Right lobe of liver (tissue), 6 donors: ENCODE results near the gene SRRM5. TPM values are rescaled to one million over a fixed set of nuclear protein-coding genes. Genes with fewer than 3 reads are reported as not detected.
A peak's percentile ranks its signal among the peaks of the same experiment; 100 is the strongest.

Source experiments
- ATAC-seq, 4 donors: fragments of 200-7000 bp; cut with Tn5 transposase; one replicate each; pipeline ENCODE4 v1.9.1; 2020; ENCODE audit warnings: mild to moderate bottlenecking in 4 of 4, moderate library complexity in 4 of 4
- DNase-seq, 3 donors: peaks; one replicate each; pipeline ENCODE4 v3.0.0-alpha.2; 2020
- H3K27ac ChIP-seq, 3 donors: fragments of 200-600 bp; one replicate each; pipeline ENCODE4 v1.8.0; 2022
- H3K27me3 ChIP-seq, 2 donors: fragments of 200-600 bp; one replicate each; pipeline ENCODE4 v1.8.0; 2022
- H3K36me3 ChIP-seq, 4 donors: fragments of 200-600 bp; sonication (generic) in 1 of 4; one replicate each; pipeline versions ENCODE4 v1.5.1 to v1.8.0; 2017 to 2022; ENCODE audit warnings: control low read depth in 1 of 4
- H3K4me1 ChIP-seq, 4 donors: fragments of 200-600 bp; sonication (generic) in 1 of 4; one replicate each; pipeline versions ENCODE4 v1.5.1 to v1.8.0; 2017 to 2022; ENCODE audit warnings: control low read depth in 1 of 4
- H3K4me3 ChIP-seq, 3 donors: fragments of 200-600 bp; one replicate each; pipeline ENCODE4 v1.8.0; 2022
- H3K9me3 ChIP-seq, 4 donors: fragments of 200-600 bp; sonication (generic) in 1 of 4; one replicate each; pipeline versions ENCODE4 v1.5.1 to v1.8.0; 2017 to 2022; ENCODE audit warnings: control low read depth in 1 of 4
- CTCF ChIP-seq, 4 donors: fragments of 200-600 bp in 3 of 4; fragments of 450-650 bp in 1 of 4; IDR thresholded peaks; one replicate each; pipeline versions ENCODE4 v1.5.1 to v1.8.0; 2016 to 2022; ENCODE audit warnings: antibody characterized with exemption in 4 of 4, mild to moderate bottlenecking in 2 of 4
- POLR2A ChIP-seq: fragments of 450-650 bp; IDR thresholded peaks from one replicate; pipeline ENCODE4 v1.6.1; 2017; ENCODE audit warnings: antibody characterized with exemption, mild to moderate bottlenecking
- WGBS: methylation state at CpG from one replicate; pipeline ENCODE4 v1.1.6; 2018; ENCODE audit warnings: low coverage, low lambda C conversion rate; ENCODE audit not compliant: insufficient coverage; ENCODE audit errors: missing lambda C conversion rate; 5-methylcytosine and 5-hydroxymethylcytosine counted together
- intact Hi-C, 2 donors: fragments of 100-400 bp; cut with DNase I; formaldehyde crosslinking; loops; one replicate each; pipeline versions ENCODE4 v1.11.2 to v1.14.1; 2022
- total RNA-seq, 6 experiments: library from RNA; depleted of rRNA in 2 of 6; stranded (reverse); fragments of >200 nt in 2 of 6; fragmentation: NEBNext Ultra II Directional in 3 of 6; extraction: Animal tissue kit (Norgen Biotek cat#: 25700) in 3 of 6; gene quantifications; one replicate each; pipeline versions ENCODE4 v1.1.0 to v1.2.4, GENCODE V29; 2016 to 2023
- donor health status: DM: no; HTN: yes; CAD: no.
- donor health status: DM: no; HTN: no; CAD: no.
- donor health status: DM: no; HTN: no; CAD: no.
- donor health status: DM: no; HTN: yes; CAD: no.
- donor health status: DM: no; HTN: yes; CAD: no.

SRRM5 gene
- total RNA-seq, 6 experiments from 2014 or later = 0.09 to 0.37 (median 0.18) TPM; not detected in 1

DNA sequence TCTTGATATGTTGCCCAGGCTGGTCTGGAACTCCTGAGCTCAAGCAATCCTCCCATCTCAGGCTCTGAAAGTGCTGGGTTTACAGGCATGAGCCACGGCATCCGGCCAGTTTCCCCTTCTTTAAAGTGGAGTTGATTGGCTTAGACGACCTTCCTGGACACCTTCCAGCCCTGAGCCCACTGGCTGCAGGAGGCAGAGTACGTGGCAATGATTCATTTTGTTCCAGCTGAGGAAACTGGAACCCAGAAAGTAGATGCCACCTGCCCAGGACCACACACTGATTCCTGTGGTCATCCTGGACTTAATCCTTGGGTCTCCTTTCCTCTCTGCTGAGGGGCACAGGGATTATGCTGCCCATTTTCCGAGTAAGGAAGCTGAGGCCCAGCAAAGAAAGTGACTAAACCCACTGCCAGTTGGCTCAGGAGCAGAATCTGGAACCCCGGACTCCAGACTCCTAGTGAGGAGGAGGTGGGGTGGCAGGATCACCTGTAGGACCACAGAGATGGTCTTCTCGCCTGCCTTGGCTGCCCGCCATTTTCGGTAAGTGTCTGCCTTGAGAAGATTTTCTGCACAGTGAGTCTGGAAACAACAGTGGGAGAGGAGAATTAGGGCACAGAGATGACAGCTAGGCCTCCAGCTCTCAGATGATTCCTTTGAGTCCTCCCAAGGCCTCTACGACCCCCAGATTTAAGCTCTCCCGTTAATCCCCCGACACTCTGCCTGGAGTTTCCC, 37.3 kb upstream of the SRRM5 start:
- intact Hi-C loops = no loop called here
- no peaks in the 10 kb centered on the region for H3K27me3 ChIP-seq
- 11% methylated on average over 10 of the region's 12 CpGs for WGBS
- peak overlapping the region; percentile 66 to 77 (median 69) for H3K4me3 ChIP-seq
- no peak for TF ChIP-seq CTCF (IDR thresholded peaks at IDR 0.05)
- TF ChIP-seq POLR2A = no peak
- no peaks in the 10 kb centered on the region for H3K36me3 ChIP-seq
- no peaks in the 10 kb centered on the region for H3K9me3 ChIP-seq
- peak overlapping the region; percentile 37 to 66 (median 60) for H3K27ac ChIP-seq
- peak in 1 of 3 donors; percentile 56 for DNase-seq
- H3K4me1 ChIP-seq = peaks cover 0 to 7% (median 2%) of the 10 kb centered on the region in 4 donors
- no peak for ATAC-seq

DNA sequence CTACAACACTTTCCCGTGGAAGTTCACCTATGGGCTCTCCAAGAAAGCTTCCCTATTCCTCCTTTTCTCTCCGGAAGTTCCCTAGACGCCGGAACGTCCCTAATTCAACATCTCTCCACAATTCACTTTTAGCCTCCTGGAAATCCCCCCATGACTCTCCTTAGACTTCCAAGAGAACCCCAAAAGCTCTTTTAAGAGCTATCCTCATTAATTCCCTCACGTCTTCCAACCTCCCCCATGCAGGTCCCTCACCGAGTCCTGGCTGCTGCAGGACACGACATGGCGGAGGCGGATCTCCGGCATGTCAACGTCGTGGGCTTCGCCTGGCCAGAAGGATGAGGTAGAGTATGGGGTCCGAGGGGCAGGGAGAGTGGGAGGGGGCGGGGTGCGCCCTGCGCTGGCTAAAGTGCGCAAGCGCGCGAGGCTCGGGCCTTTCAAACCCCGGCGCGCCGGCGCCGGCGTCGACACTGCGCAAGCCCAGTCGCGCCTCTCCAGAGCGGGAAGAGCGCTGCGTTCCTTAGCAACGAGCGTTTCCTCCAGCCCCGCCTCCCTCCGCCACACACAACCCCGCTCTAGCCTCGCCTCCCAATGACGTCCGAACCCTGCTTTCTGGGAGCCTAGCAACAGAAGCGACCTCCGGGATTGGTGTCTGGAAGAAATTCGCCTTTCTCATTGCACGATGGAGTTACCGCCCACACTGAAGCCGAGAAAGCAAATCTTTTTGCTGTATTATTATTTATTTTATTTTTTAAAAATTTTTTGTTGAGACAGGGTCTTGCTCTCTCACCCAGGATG, 36.5 kb upstream of the SRRM5 start, which contains the start of the genes PINLYP and XRCC1:
PINLYP (plus strand) TSS at position 646 of the 795 bp plus-strand sequence. CDS start 1,391 bp downstream, outside the sequence.
XRCC1 (minus strand) TSS at position 372 of the 795 bp plus-strand sequence; CDS start at position 303, 69 bp downstream.
- ATAC-seq (peak; percentile 99 to 100 (median 99)), DNase-seq (peak; percentile 98 to 99 (median 98))
- peak within 1 kb of the TSS; percentile 66 to 77 (median 69) for H3K4me3 ChIP-seq
- H3K27ac ChIP-seq = peak within 1 kb of the TSS; percentile 37 to 66 (median 60)
- no peaks in the 10 kb centered on the region for H3K36me3 ChIP-seq
- intact Hi-C loops = no loop called here
- H3K27me3 ChIP-seq = no peaks in the 10 kb centered on the region
- peaks cover 0 to 7% (median 2%) of the 10 kb centered on the region in 4 donors for H3K4me1 ChIP-seq
- under 1% methylated on average over 43 of the region's 51 CpGs for WGBS
- TF ChIP-seq CTCF (IDR thresholded peaks at IDR 0.05) (no peak), POLR2A (peak; percentile 37)
- H3K9me3 ChIP-seq = no peaks in the 10 kb centered on the region

GRCh38 chr19:43575955-43576878, 35.7 kb upstream of the SRRM5 start:
- ATAC-seq = no peak
- no peaks in the 10 kb centered on the region for H3K36me3 ChIP-seq
- no peaks in the 10 kb centered on the region for H3K9me3 ChIP-seq
- H3K27me3 ChIP-seq = no peaks in the 10 kb centered on the region
- peak overlapping the region; percentile 18 to 77 (median 69) for H3K4me3 ChIP-seq
- TF ChIP-seq POLR2A (no peak), CTCF (IDR thresholded peaks at IDR 0.05) (no peak)
- 64% methylated on average over 18 of the region's 37 CpGs for WGBS
- no peak for DNase-seq
- peaks cover 0 to 7% (median 2%) of the 10 kb centered on the region in 4 donors for H3K4me1 ChIP-seq
- intact Hi-C loops = no loop called here
- H3K27ac ChIP-seq = peak overlapping the region in 1 of 3 donors; percentile 50

DNA sequence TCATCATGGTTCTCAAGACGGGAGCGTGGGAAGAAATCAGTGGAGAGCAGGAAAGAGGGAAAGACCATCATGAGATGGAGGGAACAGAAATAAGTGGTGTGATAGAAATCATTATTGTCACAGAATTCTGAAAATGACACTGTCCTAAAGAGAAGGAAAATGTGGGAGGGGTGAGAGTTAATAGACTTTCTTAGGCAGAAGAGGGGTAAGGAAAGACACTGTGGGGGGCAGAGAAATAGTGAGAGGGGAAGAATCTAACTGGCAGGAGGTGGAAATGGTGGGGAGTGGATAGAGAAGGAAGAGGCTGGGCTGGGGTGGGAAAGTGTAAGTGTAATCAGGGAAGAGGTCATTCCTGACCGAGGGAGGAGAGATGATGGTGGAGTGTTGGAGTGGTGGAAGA, 33.1 kb upstream of the SRRM5 start:
- H3K27me3 ChIP-seq = no peaks in the 10 kb centered on the region
- no peak overlapping the region for H3K4me3 ChIP-seq
- no peaks in the 10 kb centered on the region for H3K9me3 ChIP-seq
- no peak for DNase-seq
- H3K4me1 ChIP-seq = peaks cover 0 to 7% (median 2%) of the 10 kb centered on the region in 4 donors
- H3K36me3 ChIP-seq = no peaks in the 10 kb centered on the region
- WGBS = 91% methylated on average over 3 of the region's 3 CpGs
- no peak overlapping the region for H3K27ac ChIP-seq
- ATAC-seq = no peak
- intact Hi-C loops = no loop called here
- TF ChIP-seq CTCF (IDR thresholded peaks at IDR 0.05) (no peak), POLR2A (no peak)
